SU-DHL-6 (cell line): Measurements from ENCODE around the gene ARHGAP26.

Experiments
- H2AFZ ChIP-seq: fragments of 200-600 bp; sonication (generic); 2 replicates; pipeline ENCODE4 v1.6.1; 2014; ENCODE audit warnings: low read depth, mild to moderate bottlenecking, moderate library complexity, mixed read lengths, antibody characterized with exemption, low read length; ENCODE audit not compliant: severe bottlenecking
- H3F3A ChIP-seq: fragments of 200-600 bp; shearing (Covaris generic); 2 replicates; pipeline ENCODE4 v1.6.0; 2016; ENCODE audit warnings: antibody characterized with exemption, mild to moderate bottlenecking; ENCODE audit not compliant: insufficient read depth
- H3K27ac ChIP-seq: fragments of 200-600 bp; sonication (generic); 2 replicates; pipeline ENCODE4 v1.5.1; 2016; ENCODE audit warnings: low read depth, mild to moderate bottlenecking, low read length, moderate library complexity, mixed read lengths
- H3K27me3 ChIP-seq: fragments of 200-600 bp; sonication (generic), shearing (Covaris generic); 2 replicates; pipeline ENCODE4 v1.6.0; 2014; ENCODE audit warnings: mild to moderate bottlenecking, low read length
- H3K36me3 ChIP-seq: fragments of 200-600 bp; sonication (generic); 2 replicates; pipeline ENCODE4 v1.6.1; 2014; ENCODE audit warnings: mild to moderate bottlenecking, low read length, mixed read lengths
- H3K4me2 ChIP-seq: fragments of 300-600, 200-600 bp; shearing (Covaris generic), sonication (generic); 2 replicates; pipeline ENCODE4 v1.6.0; 2014; ENCODE audit warnings: low read length, low read depth, mild to moderate bottlenecking; ENCODE audit not compliant: poor library complexity, severe bottlenecking
- H3K4me3 ChIP-seq: fragments of 200-600 bp; sonication (generic); 2 replicates; pipeline ENCODE4 v1.5.1; 2014; ENCODE audit warnings: antibody characterized with exemption, low read length, mild to moderate bottlenecking, mixed read lengths; ENCODE audit not compliant: insufficient read depth, poor library complexity, severe bottlenecking
- H3K79me2 ChIP-seq: fragments of 200-600 bp; sonication (generic); 2 replicates; pipeline ENCODE4 v1.6.1; 2014; ENCODE audit warnings: mild to moderate bottlenecking, low read length, moderate library complexity; ENCODE audit not compliant: insufficient read depth
- H3K9ac ChIP-seq: fragments of 200-600 bp; sonication (generic); 2 replicates; pipeline ENCODE4 v1.7.0; 2014; ENCODE audit warnings: mild to moderate bottlenecking, low read length
- H3K9me2 ChIP-seq: fragments of 200-600 bp; sonication (generic); replicated peaks from 2 replicates; pipeline ENCODE4 v1.6.1; 2014; ENCODE audit warnings: low read length; ENCODE audit not compliant: insufficient read depth
- H3K9me3 ChIP-seq: fragments of 200-600 bp; sonication (generic); 2 replicates; pipeline ENCODE4 v1.6.1; 2014; ENCODE audit warnings: low read length, mixed read lengths; ENCODE audit not compliant: insufficient read depth
- H4K20me1 ChIP-seq: fragments of 200-600 bp; sonication (generic); 2 replicates; pipeline ENCODE4 v1.6.1; 2014; ENCODE audit warnings: low read depth, mild to moderate bottlenecking, antibody characterized with exemption, low read length, moderate library complexity, mixed read lengths
- EZH2phosphoT487 ChIP-seq: fragments of 200-600 bp; sonication (generic), shearing (Covaris generic); conservative IDR thresholded peaks from 2 replicates; pipeline ENCODE4 v1.6.1; 2018; ENCODE audit warnings: mild to moderate bottlenecking, antibody characterized with exemption, low read length, moderate library complexity, mixed read lengths
- TF ChIP-seq, protein P1 (sequence below): fragments of 200-600 bp; sonication (generic); IDR thresholded peaks from one replicate; pipeline ENCODE4 v1.5.1; 2017; ENCODE audit warnings: antibody characterized with exemption, mild to moderate bottlenecking, low read length, moderate library complexity; ENCODE audit not compliant: insufficient read depth, poor library complexity, severe bottlenecking

ARHGAP26 gene

DNA sequence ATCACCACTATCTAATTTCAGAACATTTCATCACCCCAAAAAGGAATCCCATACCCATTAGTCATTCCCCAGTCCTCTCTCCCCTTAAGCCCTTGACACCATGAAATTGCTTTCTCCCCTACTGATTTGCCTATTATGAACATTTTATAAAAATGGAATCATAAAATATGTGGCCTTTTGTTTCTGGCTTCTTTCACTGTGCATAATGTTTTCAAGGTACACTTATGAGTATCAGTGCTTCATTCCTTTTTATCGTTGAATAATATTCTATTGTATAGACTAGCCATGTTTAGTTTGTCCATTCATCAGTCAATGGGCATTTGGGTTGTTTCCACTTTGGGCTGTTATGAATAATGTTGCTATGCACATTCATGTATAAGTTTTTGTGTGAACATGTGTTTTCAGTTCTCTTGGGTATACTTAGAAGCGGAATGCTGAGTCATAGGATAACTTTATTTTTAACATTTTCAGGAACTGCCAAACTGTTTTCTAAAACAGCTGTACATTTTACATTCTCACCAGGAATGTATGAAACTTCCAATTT lies 43.9 kb upstream of the ARHGAP26 start:
- no peak overlapping the region for H3K9ac ChIP-seq
- no peaks in the 10 kb centered on the region for H3K9me2 ChIP-seq
- H3K79me2 ChIP-seq = no peaks in the 10 kb centered on the region
- H3K27me3 ChIP-seq = no peaks in the 10 kb centered on the region
- TF ChIP-seq, protein P1, sequence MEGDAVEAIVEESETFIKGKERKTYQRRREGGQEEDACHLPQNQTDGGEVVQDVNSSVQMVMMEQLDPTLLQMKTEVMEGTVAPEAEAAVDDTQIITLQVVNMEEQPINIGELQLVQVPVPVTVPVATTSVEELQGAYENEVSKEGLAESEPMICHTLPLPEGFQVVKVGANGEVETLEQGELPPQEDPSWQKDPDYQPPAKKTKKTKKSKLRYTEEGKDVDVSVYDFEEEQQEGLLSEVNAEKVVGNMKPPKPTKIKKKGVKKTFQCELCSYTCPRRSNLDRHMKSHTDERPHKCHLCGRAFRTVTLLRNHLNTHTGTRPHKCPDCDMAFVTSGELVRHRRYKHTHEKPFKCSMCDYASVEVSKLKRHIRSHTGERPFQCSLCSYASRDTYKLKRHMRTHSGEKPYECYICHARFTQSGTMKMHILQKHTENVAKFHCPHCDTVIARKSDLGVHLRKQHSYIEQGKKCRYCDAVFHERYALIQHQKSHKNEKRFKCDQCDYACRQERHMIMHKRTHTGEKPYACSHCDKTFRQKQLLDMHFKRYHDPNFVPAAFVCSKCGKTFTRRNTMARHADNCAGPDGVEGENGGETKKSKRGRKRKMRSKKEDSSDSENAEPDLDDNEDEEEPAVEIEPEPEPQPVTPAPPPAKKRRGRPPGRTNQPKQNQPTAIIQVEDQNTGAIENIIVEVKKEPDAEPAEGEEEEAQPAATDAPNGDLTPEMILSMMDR = no peak
- TF ChIP-seq EZH2phosphoT487 = no peak
- no peaks in the 10 kb centered on the region for H4K20me1 ChIP-seq
- H3K4me3 ChIP-seq = no peak overlapping the region
- H2AFZ ChIP-seq = no peak overlapping the region
- no peak overlapping the region for H3K27ac ChIP-seq
- no peaks in the 10 kb centered on the region for H3F3A ChIP-seq
- H3K4me2 ChIP-seq = no peak overlapping the region
- H3K36me3 ChIP-seq = no peaks in the 10 kb centered on the region
- no peaks in the 10 kb centered on the region for H3K9me3 ChIP-seq

DNA sequence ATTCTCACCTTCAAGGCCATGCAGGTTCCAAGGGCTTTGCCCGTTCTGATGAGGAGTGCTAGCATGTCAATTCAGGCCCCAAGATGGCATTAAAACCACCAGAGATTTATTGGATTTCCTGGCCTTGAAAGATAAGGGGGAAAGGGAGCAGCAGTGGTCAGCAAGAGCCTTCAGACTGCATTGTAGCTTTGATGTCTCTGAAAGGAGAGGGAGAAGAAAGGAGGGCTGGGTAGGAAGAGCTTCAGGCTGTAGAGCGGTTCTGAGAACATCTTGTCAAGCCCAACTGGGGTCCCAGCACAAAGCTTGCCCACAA lies 42.5 kb upstream of the ARHGAP26 start:
- no peak overlapping the region for H2AFZ ChIP-seq
- H3K36me3 ChIP-seq = no peaks in the 10 kb centered on the region
- H3K79me2 ChIP-seq = no peaks in the 10 kb centered on the region
- H3K4me3 ChIP-seq = no peak overlapping the region
- no peaks in the 10 kb centered on the region for H4K20me1 ChIP-seq
- H3F3A ChIP-seq = no peaks in the 10 kb centered on the region
- no peak overlapping the region for H3K27ac ChIP-seq
- H3K9me2 ChIP-seq = no peaks in the 10 kb centered on the region
- H3K27me3 ChIP-seq = no peaks in the 10 kb centered on the region
- no peak overlapping the region for H3K9ac ChIP-seq
- TF ChIP-seq, protein P1 = no peak
- no peak for TF ChIP-seq EZH2phosphoT487
- no peaks in the 10 kb centered on the region for H3K9me3 ChIP-seq
- no peak overlapping the region for H3K4me2 ChIP-seq

DNA sequence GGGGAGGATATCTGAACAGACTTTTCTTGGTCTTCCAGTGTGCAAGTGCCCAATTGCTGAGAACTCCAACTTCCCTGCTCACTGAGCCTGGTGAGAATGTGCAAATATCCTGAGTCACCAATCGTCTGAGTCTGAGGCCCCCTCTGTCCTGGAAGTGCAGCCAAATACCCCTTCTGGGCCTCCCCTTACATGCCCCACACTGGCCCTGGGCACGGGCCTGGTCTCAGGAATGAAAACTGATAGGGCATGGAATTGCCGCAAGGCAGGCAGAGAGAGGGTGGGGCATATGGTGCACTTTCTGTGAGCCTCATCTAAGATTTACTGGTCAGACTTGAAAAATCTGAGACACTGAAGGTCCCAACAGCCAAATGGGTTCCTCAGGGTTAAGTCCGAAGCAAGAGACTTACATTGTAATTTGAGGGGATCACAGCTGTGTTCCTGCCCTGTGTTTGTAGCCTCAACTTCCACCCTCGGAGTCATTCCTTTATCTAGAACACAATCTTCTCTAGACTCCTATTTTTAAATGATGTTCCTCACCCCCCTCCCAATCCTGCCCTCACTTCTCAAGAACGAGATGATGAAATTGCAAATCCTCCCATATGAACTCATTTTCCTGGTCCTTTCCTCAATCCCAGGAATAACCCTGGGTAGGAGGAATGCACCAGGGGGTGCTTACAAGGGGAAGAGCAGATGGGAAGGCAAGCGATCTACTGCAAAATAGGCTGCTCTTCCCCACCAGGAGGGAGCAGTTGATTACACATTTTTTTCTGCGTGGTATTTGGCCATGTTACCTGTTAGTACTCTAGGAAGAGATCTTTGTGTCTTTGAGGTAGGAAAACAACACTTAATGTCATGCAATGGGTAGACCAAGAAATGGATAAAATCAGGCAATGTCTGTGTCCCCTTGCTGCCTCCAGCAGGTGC lies 34.6 kb upstream of the ARHGAP26 start:
- Histone ChIP-seq H3K9me3 (no peaks in the 10 kb centered on the region), H3K79me2 (no peaks in the 10 kb centered on the region), H3K4me2 (no peak overlapping the region), H2AFZ (no peak overlapping the region), H3K9me2 (no peaks in the 10 kb centered on the region), H4K20me1 (no peaks in the 10 kb centered on the region), H3F3A (no peaks in the 10 kb centered on the region), H3K36me3 (no peaks in the 10 kb centered on the region), H3K9ac (no peak overlapping the region), H3K27ac (no peak overlapping the region), H3K4me3 (no peak overlapping the region), H3K27me3 (no peaks in the 10 kb centered on the region)
- TF ChIP-seq, protein P1 = no peak
- TF ChIP-seq EZH2phosphoT487 = no peak
